Karpas-422 (cell line): ENCODE measurements around the gene NLRP6. TPM values are rescaled to one million over a fixed set of nuclear protein-coding genes. Genes with fewer than 3 reads are reported as not detected.
"Not testable (repeated sequence)": the region's sequence is repeated elsewhere in the genome, so short reads cannot be mapped to it uniquely, and the experiment has no call there.

Experiments
- DNase-seq: peaks from one replicate; pipeline ENCODE4 v3.0.0-alpha.2; 2015
- H2AFZ ChIP-seq: fragments of 200-600 bp; sonication (generic); 2 replicates; pipeline ENCODE4 v1.6.1; 2014; ENCODE audit warnings: antibody characterized with exemption, low read length, mixed read lengths
- H3K27ac ChIP-seq: fragments of 200-600 bp; sonication (generic); 2 replicates; pipeline ENCODE4 v1.5.1; 2014; ENCODE audit warnings: mild to moderate bottlenecking, low read length, moderate library complexity
- H3K27me3 ChIP-seq: fragments of 200-600 bp; sonication (generic); 2 replicates; pipeline ENCODE4 v1.6.1; 2014; ENCODE audit warnings: low read length, mixed read lengths
- H3K36me3 ChIP-seq: fragments of 200-600 bp; sonication (generic); 2 replicates; pipeline ENCODE4 v1.6.1; 2014; ENCODE audit warnings: low read length, mixed read lengths; ENCODE audit not compliant: insufficient read depth
- H3K4me1 ChIP-seq: fragments of 200-600 bp; sonication (generic); 2 replicates; pipeline ENCODE4 v1.6.1; 2014; ENCODE audit warnings: mild to moderate bottlenecking, low read length, mixed read lengths
- H3K4me2 ChIP-seq: fragments of 200-600 bp; sonication (generic); 2 replicates; pipeline ENCODE4 v1.6.1; 2014; ENCODE audit warnings: low read length, low read depth, mild to moderate bottlenecking; ENCODE audit not compliant: poor library complexity, severe bottlenecking
- H3K4me3 ChIP-seq: fragments of 200-600 bp; sonication (generic); 2 replicates; pipeline ENCODE4 v1.5.1; 2014; ENCODE audit warnings: mild to moderate bottlenecking, antibody characterized with exemption, low read length, mixed read lengths
- H3K79me2 ChIP-seq: fragments of 200-600 bp; sonication (generic); 2 replicates; pipeline ENCODE4 v1.6.1; 2014; ENCODE audit warnings: mild to moderate bottlenecking, low read length, mixed read lengths
- H3K9ac ChIP-seq: fragments of 200-600 bp; sonication (generic); 2 replicates; pipeline ENCODE4 v1.6.0; 2014; ENCODE audit warnings: low read length
- H3K9me2 ChIP-seq: fragments of 200-600 bp; sonication (generic), shearing (Covaris generic); replicated peaks from 2 replicates; pipeline ENCODE4 v1.6.0; 2014; ENCODE audit warnings: mild to moderate bottlenecking, low read length, moderate library complexity; ENCODE audit not compliant: insufficient read depth
- H3K9me3 ChIP-seq: fragments of 300-700, 200-600 bp; sonication (generic); 2 replicates; pipeline ENCODE4 v1.6.1; 2014; ENCODE audit warnings: low read length, mixed read lengths
- H4K20me1 ChIP-seq: fragments of 200-600 bp; sonication (generic); 2 replicates; pipeline ENCODE4 v1.6.1; 2014; ENCODE audit warnings: mild to moderate bottlenecking, antibody characterized with exemption, low read length, low read depth; ENCODE audit not compliant: insufficient read depth
- total RNA-seq: library from RNA; depleted of rRNA; stranded (reverse); fragments of >200 nt; shearing (Covaris generic); gene quantifications from 2 replicates; pipeline ENCODE4 v1.2.3, GENCODE V29; 2014; ENCODE audit warnings: low replicate concordance

NLRP6 gene
- total RNA-seq, 1 experiment from 2014 or later: not detected

DNA sequence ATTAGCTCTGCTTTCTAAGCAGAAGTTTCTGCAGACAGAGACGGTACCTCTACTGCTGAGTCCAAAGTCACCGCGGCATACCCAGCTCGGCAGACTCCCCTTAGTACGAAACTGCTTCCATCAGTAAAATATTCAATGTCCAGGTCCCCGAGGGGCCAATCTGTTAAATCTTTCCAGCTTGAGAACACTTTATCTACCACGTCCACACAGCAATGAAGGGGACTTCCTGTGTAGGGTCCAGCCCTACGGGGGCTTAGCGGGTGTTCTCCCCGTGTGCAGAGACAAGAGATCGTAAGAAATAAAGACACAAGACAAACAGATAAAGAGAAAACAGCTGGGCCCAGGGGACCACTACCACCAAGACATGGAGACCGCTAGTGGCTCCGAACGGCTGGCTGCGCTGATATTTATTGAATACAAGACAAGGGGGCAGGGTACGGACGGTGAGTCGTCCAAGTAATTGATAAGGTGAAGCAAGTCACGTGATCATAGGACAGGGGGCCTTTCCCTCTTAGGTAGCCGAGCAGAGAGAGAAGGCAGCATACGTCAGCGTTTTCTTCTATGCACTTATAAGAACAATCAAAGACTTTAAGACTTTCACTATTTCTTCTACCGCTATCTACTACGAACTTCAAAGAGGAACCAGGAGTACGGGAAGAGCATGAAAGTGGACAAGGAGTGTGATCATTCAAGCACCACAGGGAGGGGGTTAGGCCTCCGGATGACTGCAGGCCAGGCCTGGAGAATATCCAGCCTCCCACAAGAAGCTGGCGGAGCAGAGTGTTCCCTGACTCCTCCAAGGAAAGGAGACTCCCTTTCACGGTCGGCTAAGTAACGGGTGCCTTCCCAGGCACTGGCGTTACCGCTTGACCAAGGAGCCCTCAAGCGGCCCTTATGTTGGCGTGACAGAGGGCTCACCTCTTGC, 46.6 kb downstream of the NLRP6 start:
- H3K79me2 ChIP-seq, H4K20me1 ChIP-seq, H2AFZ ChIP-seq, H3K27ac ChIP-seq, H3K36me3 ChIP-seq, H3K27me3 ChIP-seq, H3K4me2 ChIP-seq, H3K4me3 ChIP-seq, DNase-seq, H3K9me2 ChIP-seq, H3K9ac ChIP-seq, H3K9me3 ChIP-seq: not testable (repeated sequence)
- peaks cover 12% of the 10 kb centered on the region for H3K4me1 ChIP-seq

DNA sequence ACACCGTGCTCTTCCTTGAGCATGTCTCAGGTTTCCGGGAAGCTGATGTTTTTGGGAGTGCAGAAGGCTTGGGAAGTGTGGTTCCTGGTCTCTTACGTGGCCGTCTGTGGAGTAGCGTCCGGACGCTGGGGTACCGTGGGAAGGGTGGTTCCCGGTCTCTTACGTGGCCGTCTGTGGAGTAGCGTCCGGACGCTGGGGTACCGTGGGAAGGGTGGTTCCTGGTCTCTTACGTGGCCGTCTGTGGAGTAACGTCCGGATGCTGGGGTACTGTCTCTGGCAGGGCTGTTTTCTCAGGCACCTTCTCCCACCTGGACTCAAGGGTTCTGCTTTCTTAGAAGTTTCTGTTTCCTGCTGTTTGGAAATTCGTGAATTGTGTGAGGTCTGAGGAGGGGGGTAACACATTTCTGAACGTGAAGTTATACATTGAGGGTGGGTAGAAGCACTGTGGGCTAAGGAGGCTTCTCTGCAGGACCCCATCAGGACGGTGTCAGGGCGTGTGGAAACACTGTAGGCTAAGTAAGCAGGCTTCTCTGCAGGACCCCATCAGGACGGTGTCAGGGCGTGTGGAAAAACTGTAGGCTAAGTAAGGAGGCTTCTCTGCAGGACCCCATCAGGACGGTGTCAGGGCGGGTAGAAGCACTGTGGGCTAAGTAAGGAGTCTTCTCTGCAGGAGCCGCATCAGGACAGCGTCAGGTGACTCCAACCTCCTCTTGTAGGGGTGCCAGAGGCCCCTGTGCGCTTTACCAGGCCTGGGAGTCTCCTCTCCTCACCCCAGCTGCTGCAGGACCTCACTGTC, 47.8 kb downstream of the NLRP6 start:
- Histone ChIP-seq H3K9ac (peak overlapping the region; percentile 50; the same call in 1 of the 2 replicates), H3K9me2 (no peaks in the 10 kb centered on the region), H3K36me3 (no peaks in the 10 kb centered on the region), H3K4me3 (no peak overlapping the region), H4K20me1 (no peaks in the 10 kb centered on the region), H3K4me1 (peaks cover 12% of the 10 kb centered on the region), H3K27me3 (no peaks in the 10 kb centered on the region), H3K9me3 (no peaks in the 10 kb centered on the region), H3K79me2 (no peaks in the 10 kb centered on the region), H2AFZ (no peak overlapping the region), H3K27ac (no peak overlapping the region), H3K4me2 (no peak overlapping the region)
- DNase-seq: no peak

GRCh38 chr11:326592-326841, 48.3 kb downstream of the NLRP6 start:
- peak overlapping the region; percentile 69; the same call in 1 of the 2 replicates for H2AFZ ChIP-seq
- no peak for DNase-seq
- H3K36me3 ChIP-seq: no peaks in the 10 kb centered on the region
- no peaks in the 10 kb centered on the region for H3K27me3 ChIP-seq
- H4K20me1 ChIP-seq: no peaks in the 10 kb centered on the region
- H3K9ac ChIP-seq: peak overlapping the region; percentile 50
- H3K4me2 ChIP-seq: peak overlapping the region; percentile 47
- H3K27ac ChIP-seq: no peak overlapping the region
- no peaks in the 10 kb centered on the region for H3K9me3 ChIP-seq
- H3K4me1 ChIP-seq: peaks cover 12% of the 10 kb centered on the region
- H3K9me2 ChIP-seq: no peaks in the 10 kb centered on the region
- no peaks in the 10 kb centered on the region for H3K79me2 ChIP-seq
- H3K4me3 ChIP-seq: no peak overlapping the region

- Histone ChIP-seq H3K9me2 (no peaks in the 10 kb centered on the region), H3K36me3 (no peaks in the 10 kb centered on the region), H3K9me3 (no peaks in the 10 kb centered on the region), H3K9ac (peak overlapping the region; percentile 50), H2AFZ (peak overlapping the region; percentile 69; the same call in 1 of the 2 replicates), H3K4me1 (peaks cover 12% of the 10 kb centered on the region), H4K20me1 (no peaks in the 10 kb centered on the region), H3K4me2 (peak overlapping the region; percentile 47), H3K4me3 (peak overlapping the region; percentile 30; the same call in 1 of the 2 replicates), H3K79me2 (no peaks in the 10 kb centered on the region), H3K27ac (no peak overlapping the region), H3K27me3 (no peaks in the 10 kb centered on the region)
- peak; percentile 72 for DNase-seq
Measured at GRCh38 chr11:326842-327580, 48.8 kb downstream of the NLRP6 start.

DNA sequence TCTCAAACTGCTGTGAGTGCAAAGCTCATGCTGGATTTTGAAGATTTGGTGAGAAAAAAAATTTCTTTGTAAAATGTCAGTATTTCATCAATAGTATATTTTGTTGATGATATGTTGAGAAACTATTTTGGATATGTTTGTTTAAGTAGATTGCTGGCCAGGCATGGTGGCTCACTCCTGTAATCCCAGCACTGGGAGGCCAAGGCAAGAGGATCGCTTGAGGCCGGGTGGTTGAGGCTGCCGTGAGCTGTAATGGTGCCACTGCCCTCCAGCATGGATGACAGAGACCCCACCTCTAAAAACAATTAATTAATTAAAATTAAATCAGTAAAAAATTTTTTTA, 49.3 kb downstream of the NLRP6 start:
- no peak overlapping the region for H3K4me3 ChIP-seq
- no peak overlapping the region for H3K27ac ChIP-seq
- H4K20me1 ChIP-seq: no peaks in the 10 kb centered on the region
- peak overlapping the region; percentile 50; the same call in 1 of the 2 replicates for H3K9ac ChIP-seq
- peaks cover 12% of the 10 kb centered on the region for H3K4me1 ChIP-seq
- H3K9me3 ChIP-seq: no peaks in the 10 kb centered on the region
- no peaks in the 10 kb centered on the region for H3K9me2 ChIP-seq
- H3K36me3 ChIP-seq: no peaks in the 10 kb centered on the region
- H2AFZ ChIP-seq: peak overlapping the region; percentile 69; the same call in 1 of the 2 replicates
- no peaks in the 10 kb centered on the region for H3K79me2 ChIP-seq
- H3K4me2 ChIP-seq: peak overlapping the region; percentile 47
- no peaks in the 10 kb centered on the region for H3K27me3 ChIP-seq
- no peak for DNase-seq

DNA sequence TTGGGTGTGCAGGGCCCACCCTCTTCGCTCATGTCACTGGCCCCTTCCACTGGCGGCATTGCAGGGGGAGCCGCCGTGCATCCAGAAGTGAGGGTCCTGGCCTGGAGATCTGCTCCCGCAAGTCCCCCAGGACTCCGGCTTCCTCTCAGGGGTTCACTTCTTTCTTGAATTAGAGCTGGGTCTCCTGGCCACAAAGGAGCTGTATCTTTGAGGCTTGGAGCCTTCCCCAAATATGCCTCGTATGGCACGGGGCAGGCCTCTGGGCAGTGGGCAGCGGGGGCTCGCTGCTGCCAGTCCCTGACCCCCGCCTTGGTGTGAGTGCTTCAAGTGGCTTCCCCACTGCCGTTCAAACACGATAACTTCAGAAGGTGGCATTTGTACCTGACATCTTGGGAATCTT, 49.8 kb downstream of the NLRP6 start:
- H3K9ac ChIP-seq: no peak overlapping the region
- H3K9me3 ChIP-seq: no peaks in the 10 kb centered on the region
- no peak overlapping the region for H2AFZ ChIP-seq
- no peak overlapping the region for H3K27ac ChIP-seq
- peaks cover 12% of the 10 kb centered on the region for H3K4me1 ChIP-seq
- no peaks in the 10 kb centered on the region for H3K79me2 ChIP-seq
- no peaks in the 10 kb centered on the region for H3K27me3 ChIP-seq
- DNase-seq: no peak
- no peak overlapping the region for H3K4me2 ChIP-seq
- no peaks in the 10 kb centered on the region for H3K36me3 ChIP-seq
- no peaks in the 10 kb centered on the region for H3K9me2 ChIP-seq
- H4K20me1 ChIP-seq: no peaks in the 10 kb centered on the region
- H3K4me3 ChIP-seq: no peak overlapping the region

DNA sequence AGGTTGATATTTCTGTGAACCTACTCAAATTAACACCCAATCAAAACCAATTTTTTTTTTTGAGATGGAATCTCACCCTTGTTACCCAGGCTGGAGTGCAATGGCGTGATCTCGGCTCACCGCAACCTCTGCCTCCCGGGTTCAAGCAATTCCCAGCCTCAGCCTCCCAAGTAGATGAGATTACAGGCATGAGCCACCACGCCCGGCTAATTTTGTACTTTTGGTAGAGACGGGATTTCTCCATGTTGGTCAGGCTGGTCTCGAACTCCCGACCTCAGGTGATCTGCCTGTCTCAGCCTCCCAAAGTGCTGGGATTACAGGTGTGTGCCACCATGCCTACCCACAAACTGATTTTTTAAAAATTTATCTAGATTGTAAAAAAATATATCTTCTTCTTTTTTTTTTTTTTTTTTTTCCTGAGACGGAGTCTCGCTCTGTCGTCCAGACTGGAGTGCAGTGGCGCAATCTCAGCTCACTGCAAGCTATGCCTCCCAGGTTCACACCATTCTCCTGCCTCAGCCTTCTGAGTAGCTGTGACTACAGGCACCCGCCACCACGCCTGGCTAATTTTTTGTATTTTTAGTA, 50.4 kb downstream of the NLRP6 start:
- H3K27me3 ChIP-seq, H3K36me3 ChIP-seq, DNase-seq, H3K9me3 ChIP-seq, H3K9ac ChIP-seq, H3K4me3 ChIP-seq, H3K4me2 ChIP-seq, H3K27ac ChIP-seq, H3K9me2 ChIP-seq, H4K20me1 ChIP-seq, H3K79me2 ChIP-seq, H2AFZ ChIP-seq: not testable (repeated sequence)
- peaks cover 12% of the 10 kb centered on the region for H3K4me1 ChIP-seq

DNA sequence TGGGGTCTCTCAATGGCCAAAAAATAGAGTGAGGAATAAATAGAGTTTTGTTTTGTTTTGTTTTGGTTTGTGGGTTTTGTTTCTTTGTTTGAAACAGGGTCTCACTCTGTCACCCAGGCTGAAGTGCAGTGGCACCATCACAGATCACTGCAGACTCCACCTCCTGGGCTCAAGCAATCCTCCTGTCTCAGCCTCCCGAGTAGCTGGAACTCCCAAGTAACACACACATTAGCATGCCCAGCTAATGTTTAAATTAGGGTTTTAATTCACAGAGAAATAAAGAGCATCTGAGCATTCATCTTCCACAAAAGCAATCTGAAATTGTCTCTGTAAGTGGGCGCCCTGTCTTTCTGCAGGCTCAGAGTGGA, 51.7 kb downstream of the NLRP6 start:
- no peak overlapping the region for H2AFZ ChIP-seq
- no peaks in the 10 kb centered on the region for H3K9me2 ChIP-seq
- H3K36me3 ChIP-seq: no peaks in the 10 kb centered on the region
- no peak for DNase-seq
- H3K9ac ChIP-seq: no peak overlapping the region
- H4K20me1 ChIP-seq: no peaks in the 10 kb centered on the region
- no peak overlapping the region for H3K27ac ChIP-seq
- H3K4me2 ChIP-seq: no peak overlapping the region
- no peaks in the 10 kb centered on the region for H3K79me2 ChIP-seq
- H3K4me1 ChIP-seq: peaks cover 12% of the 10 kb centered on the region
- no peaks in the 10 kb centered on the region for H3K27me3 ChIP-seq
- no peak overlapping the region for H3K4me3 ChIP-seq
- H3K9me3 ChIP-seq: no peaks in the 10 kb centered on the region
